ENCODE data around the gene MAPK8IP2. TPM values are rescaled to one million over a fixed set of nuclear protein-coding genes. Genes with fewer than 3 reads are reported as not detected.
A peak's percentile ranks its signal among the peaks of the same experiment; 100 is the strongest.

MAPK8IP2 gene
- total RNA-seq, 1 donor from 2014 or later: not detected

DNA sequence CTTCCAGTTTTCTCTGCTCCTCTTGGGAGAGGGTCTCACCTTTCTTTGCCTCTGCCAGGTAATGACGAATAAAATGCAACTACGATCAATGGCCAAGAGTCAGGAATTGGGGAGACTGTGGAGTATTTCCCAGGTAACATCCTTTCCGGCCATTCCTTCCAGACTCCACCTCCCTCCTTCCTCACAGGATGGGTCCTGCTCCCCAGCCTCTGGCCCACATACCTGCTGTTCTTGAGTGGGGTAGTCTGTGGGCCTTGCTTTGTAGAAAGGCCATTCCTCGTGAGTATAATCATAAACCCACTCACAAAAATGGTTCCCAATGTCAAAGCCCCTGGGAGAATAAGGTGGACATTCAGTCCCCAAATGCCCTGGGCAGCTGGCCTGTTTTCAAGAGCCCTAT lies 20.8 kb upstream of the MAPK8IP2 start:
- peaks cover 5% of the 10 kb centered on the region for H3K36me3 Mint-ChIP-seq
- H3F3A ChIP-seq (ENCODE audit: low read depth): peaks cover 19% of the 10 kb centered on the region
- peaks cover 12% of the 10 kb centered on the region for H3K79me2 ChIP-seq (ENCODE audit: low read depth)
- H2AFZ ChIP-seq (replicated peaks): no peak overlapping the region
- H3K9me3 ChIP-seq (ENCODE audit: low read depth): no peaks in the 10 kb centered on the region
- peaks cover 6% of the 10 kb centered on the region for H3K4me1 Mint-ChIP-seq
- no peak for DNase-seq (ENCODE audit: low spot score)
- H3K36me3 ChIP-seq: no peaks in the 10 kb centered on the region
- H3K27ac Mint-ChIP-seq: peak overlapping the region; percentile 51
- H3K27me3 Mint-ChIP-seq (ENCODE audit: insufficient read depth, low read depth): peaks cover 9% of the 10 kb centered on the region
- peaks cover 4% of the 10 kb centered on the region for H3K4me1 ChIP-seq
- H3K9ac ChIP-seq: no peak overlapping the region
- H3K4me3 Mint-ChIP-seq: no peak overlapping the region
- no peak overlapping the region for H3K4me3 ChIP-seq
- no peak overlapping the region for H3K4me2 ChIP-seq
- H4K20me1 ChIP-seq (ENCODE audit: low read depth): no peaks in the 10 kb centered on the region
- no peak overlapping the region for H3K27ac ChIP-seq
- TF ChIP-seq, protein P1, sequence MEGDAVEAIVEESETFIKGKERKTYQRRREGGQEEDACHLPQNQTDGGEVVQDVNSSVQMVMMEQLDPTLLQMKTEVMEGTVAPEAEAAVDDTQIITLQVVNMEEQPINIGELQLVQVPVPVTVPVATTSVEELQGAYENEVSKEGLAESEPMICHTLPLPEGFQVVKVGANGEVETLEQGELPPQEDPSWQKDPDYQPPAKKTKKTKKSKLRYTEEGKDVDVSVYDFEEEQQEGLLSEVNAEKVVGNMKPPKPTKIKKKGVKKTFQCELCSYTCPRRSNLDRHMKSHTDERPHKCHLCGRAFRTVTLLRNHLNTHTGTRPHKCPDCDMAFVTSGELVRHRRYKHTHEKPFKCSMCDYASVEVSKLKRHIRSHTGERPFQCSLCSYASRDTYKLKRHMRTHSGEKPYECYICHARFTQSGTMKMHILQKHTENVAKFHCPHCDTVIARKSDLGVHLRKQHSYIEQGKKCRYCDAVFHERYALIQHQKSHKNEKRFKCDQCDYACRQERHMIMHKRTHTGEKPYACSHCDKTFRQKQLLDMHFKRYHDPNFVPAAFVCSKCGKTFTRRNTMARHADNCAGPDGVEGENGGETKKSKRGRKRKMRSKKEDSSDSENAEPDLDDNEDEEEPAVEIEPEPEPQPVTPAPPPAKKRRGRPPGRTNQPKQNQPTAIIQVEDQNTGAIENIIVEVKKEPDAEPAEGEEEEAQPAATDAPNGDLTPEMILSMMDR (IDR thresholded peaks at IDR 0.05): no peak
- no peak for TF ChIP-seq EZH2 (IDR thresholded peaks at IDR 0.05)
- TF ChIP-seq EZH2phosphoT487 (IDR thresholded peaks at IDR 0.05): no peak
- no peaks in the 10 kb centered on the region for H3K27me3 ChIP-seq
- H3K9me3 Mint-ChIP-seq: no peaks in the 10 kb centered on the region

GRCh38 chr22:50581031-50581949 lies 19.3 kb upstream of the MAPK8IP2 start:
- Histone ChIP-seq H3K4me2 (peak overlapping the region; percentile 94), H3K4me3 (peak overlapping the region; percentile 72), H3F3A (ENCODE audit: low read depth) (peaks cover 19% of the 10 kb centered on the region), H3K79me2 (ENCODE audit: low read depth) (peaks cover 12% of the 10 kb centered on the region), H2AFZ (replicated peaks) (no peak overlapping the region), H3K27me3 (no peaks in the 10 kb centered on the region), H3K9me3 (ENCODE audit: low read depth) (no peaks in the 10 kb centered on the region), H4K20me1 (ENCODE audit: low read depth) (no peaks in the 10 kb centered on the region), H3K36me3 (no peaks in the 10 kb centered on the region), H3K9ac (peak overlapping the region; percentile 75), H3K27ac (no peak overlapping the region), H3K4me1 (peaks cover 4% of the 10 kb centered on the region)
- TF ChIP-seq EZH2 (IDR thresholded peaks at IDR 0.05) (no peak), EZH2phosphoT487 (IDR thresholded peaks at IDR 0.05) (no peak)
- TF ChIP-seq, protein P1 (IDR thresholded peaks at IDR 0.05): no peak
- H3K4me1 Mint-ChIP-seq: peaks cover 6% of the 10 kb centered on the region
- DNase-seq (ENCODE audit: low spot score): no peak
- H3K4me3 Mint-ChIP-seq: peak overlapping the region; percentile 94
- H3K36me3 Mint-ChIP-seq: peaks cover 5% of the 10 kb centered on the region
- no peaks in the 10 kb centered on the region for H3K9me3 Mint-ChIP-seq
- no peak overlapping the region for H3K27ac Mint-ChIP-seq
- peaks cover 7% of the 10 kb centered on the region for H3K27me3 Mint-ChIP-seq (ENCODE audit: insufficient read depth, low read depth)

- H3K36me3 Mint-ChIP-seq: peaks cover 5% of the 10 kb centered on the region
- peaks cover 12% of the 10 kb centered on the region for H3K79me2 ChIP-seq (ENCODE audit: low read depth)
- peak overlapping the region; percentile 91 for H3K27ac ChIP-seq
- H3K36me3 ChIP-seq: no peaks in the 10 kb centered on the region
- no peaks in the 10 kb centered on the region for H4K20me1 ChIP-seq (ENCODE audit: low read depth)
- peak overlapping the region; percentile 94 for H3K4me3 Mint-ChIP-seq
- no peak for DNase-seq (ENCODE audit: low spot score)
- TF ChIP-seq EZH2 (IDR thresholded peaks at IDR 0.05): peak; percentile 25
- TF ChIP-seq EZH2phosphoT487 (IDR thresholded peaks at IDR 0.05): no peak
- H3K9me3 Mint-ChIP-seq: no peaks in the 10 kb centered on the region
- peaks cover 4% of the 10 kb centered on the region for H3K4me1 ChIP-seq
- peak overlapping the region; percentile 72 for H3K4me3 ChIP-seq
- H3F3A ChIP-seq (ENCODE audit: low read depth): peaks cover 19% of the 10 kb centered on the region
- peak overlapping the region; percentile 94 for H3K4me2 ChIP-seq
- peaks cover 9% of the 10 kb centered on the region for H3K27me3 Mint-ChIP-seq (ENCODE audit: insufficient read depth, low read depth)
- H3K9me3 ChIP-seq (ENCODE audit: low read depth): no peaks in the 10 kb centered on the region
- peaks cover 6% of the 10 kb centered on the region for H3K4me1 Mint-ChIP-seq
- no peak overlapping the region for H2AFZ ChIP-seq (replicated peaks)
- peak overlapping the region; percentile 75 for H3K9ac ChIP-seq
- H3K27me3 ChIP-seq: no peaks in the 10 kb centered on the region
- peak overlapping the region; percentile 76 for H3K27ac Mint-ChIP-seq
These were observed 18.6 kb upstream of the MAPK8IP2 start for GRCh38 chr22:50581950-50582492.
